ENCODE results near the gene NKPD1.

GRCh38 chr19:45150751-45151281 is 10.0 kb downstream of the NKPD1 start:
- no peak for TF ChIP-seq CTCF (IDR thresholded peaks at IDR 0.05)
- TF ChIP-seq POLR2AphosphoS5 (IDR thresholded peaks at IDR 0.05): no peak
- TF ChIP-seq POLR2A (IDR thresholded peaks at IDR 0.05): no peak
- no peak for TF ChIP-seq EP300 (IDR thresholded peaks at IDR 0.05)
